Thyroid gland (tissue), 4 donors: ENCODE results near the gene GIGYF2.

Source experiments
- CTCF ChIP-seq, 6 experiments: fragments of 200-600 bp in 3 of 6; fragments of 450-650 bp in 3 of 6; sonication (generic) in 3 of 6; IDR thresholded peaks; one replicate each; pipeline ENCODE4 v1.5.1; 2016 to 2019; ENCODE audit warnings: antibody characterized with exemption in 6 of 6, mild to moderate bottlenecking in 2 of 6, inconsistent platforms in 1 of 6, moderate library complexity in 1 of 6
- POLR2A ChIP-seq, 2 donors: fragments of 450-650 bp; IDR thresholded peaks; one replicate each; pipeline ENCODE4 v1.6.1; 2017; ENCODE audit warnings: antibody characterized with exemption in 2 of 2, mild to moderate bottlenecking in 2 of 2, moderate library complexity in 1 of 2

GRCh38 chr2:232870018-232870765 lies 173.1 kb downstream of the GIGYF2 start, which contains the start of gene SNORC:
- TF ChIP-seq CTCF (IDR thresholded peaks at IDR 0.05) (no peak), POLR2A (IDR thresholded peaks at IDR 0.05) (no peak)
